Activated CD4-positive, alpha-beta T cell treated with anti-CD3 and anti-CD28 coated beads for 4 hours (primary cell): Measurements from ENCODE around the gene PDE7B.

Experiments
- DNase-seq, 2 donors: peaks; one replicate each; pipeline ENCODE4 v3.0.0-alpha.2; 2020

The PDE7B gene

GRCh38 chr6:136036601-136037000, 185.1 kb downstream of the PDE7B start:
- no peak for DNase-seq

- DNase-seq = no peak
These were observed 185.9 kb downstream of the PDE7B start for GRCh38 chr6:136037242-136037875.

GRCh38 chr6:136037876-136038460, 186.5 kb downstream of the PDE7B start:
- no peak for DNase-seq

- DNase-seq = no peak
These were observed 187.0 kb downstream of the PDE7B start for GRCh38 chr6:136038531-136038930.

GRCh38 chr6:136039185-136039584, 187.7 kb downstream of the PDE7B start:
- DNase-seq = no peak

GRCh38 chr6:136050475-136050874, 199.0 kb downstream of the PDE7B start:
- no peak for DNase-seq

- DNase-seq = no peak
These were observed 199.8 kb downstream of the PDE7B start for GRCh38 chr6:136051140-136051775.

- DNase-seq = no peak
These were observed 200.5 kb downstream of the PDE7B start for GRCh38 chr6:136052031-136052430.

GRCh38 chr6:136058852-136059251, 207.4 kb downstream of the PDE7B start:
- no peak for DNase-seq

- no peak for DNase-seq
These were observed 207.8 kb downstream of the PDE7B start for GRCh38 chr6:136059308-136059707.

- DNase-seq = no peak
These were observed 208.6 kb downstream of the PDE7B start for GRCh38 chr6:136060052-136060451.

GRCh38 chr6:136060759-136061158, 209.3 kb downstream of the PDE7B start:
- no peak for DNase-seq

- no peak for DNase-seq
These were observed 210.2 kb downstream of the PDE7B start for GRCh38 chr6:136061701-136062100.

GRCh38 chr6:136063096-136063495, 211.6 kb downstream of the PDE7B start:
- no peak for DNase-seq

GRCh38 chr6:136066005-136066404, 214.5 kb downstream of the PDE7B start:
- DNase-seq = no peak

- DNase-seq = no peak
These were observed 216.3 kb downstream of the PDE7B start for GRCh38 chr6:136067731-136068341.

GRCh38 chr6:136069119-136069518, 217.6 kb downstream of the PDE7B start:
- no peak for DNase-seq

GRCh38 chr6:136070815-136071214, 219.3 kb downstream of the PDE7B start:
- no peak for DNase-seq

- no peak for DNase-seq
These were observed 221.2 kb downstream of the PDE7B start for GRCh38 chr6:136072691-136073090.

GRCh38 chr6:136073216-136073615, 221.7 kb downstream of the PDE7B start:
- DNase-seq = no peak

- no peak for DNase-seq
These were observed 225.0 kb downstream of the PDE7B start for GRCh38 chr6:136076496-136076895.

- no peak for DNase-seq
These were observed 226.5 kb downstream of the PDE7B start for GRCh38 chr6:136077834-136078576.
